Activated T-helper 17 cell treated with anti-CD3 and anti-CD28 coated beads, Interleukin-2, amount 50 U/mL, for 72 hours (primary cell): Measurements from ENCODE around the gene RDH13. TPM values are rescaled to one million over a fixed set of nuclear protein-coding genes. Genes with fewer than 3 reads are reported as not detected.
A peak's percentile ranks its signal among the peaks of the same experiment; 100 is the strongest.
"Not testable (repeated sequence)": the region's sequence is repeated elsewhere in the genome, so short reads cannot be mapped to it uniquely, and the experiment has no call there.

Source experiments
- ATAC-seq: fragments of 150-1000 bp; cut with Tn5 transposase; replicated peaks from 2 replicates; pipeline ENCODE4 v1.10.0; 2021; ENCODE audit warnings: mild to moderate bottlenecking, moderate library complexity
- H3K27ac Mint-ChIP-seq: one replicate; pipeline ENCODE4 v1.8.0; 2022; ENCODE audit warnings: mixed read lengths
- H3K27me3 Mint-ChIP-seq: one replicate; pipeline ENCODE4 v1.8.0; 2022; ENCODE audit warnings: mixed read lengths
- H3K36me3 Mint-ChIP-seq: one replicate; pipeline ENCODE4 v1.8.0; 2022; ENCODE audit warnings: low read depth, mild to moderate bottlenecking, mixed read lengths
- H3K4me1 Mint-ChIP-seq: one replicate; pipeline ENCODE4 v1.8.0; 2022; ENCODE audit warnings: mixed read lengths
- H3K4me3 Mint-ChIP-seq: one replicate; pipeline ENCODE4 v1.8.0; 2022; ENCODE audit warnings: mild to moderate bottlenecking, mixed read lengths
- H3K9me3 Mint-ChIP-seq: one replicate; pipeline ENCODE4 v1.8.0; 2022; ENCODE audit warnings: mixed read lengths
- total RNA-seq, 2 donors: library from RNA; stranded (reverse); gene quantifications; one replicate each; pipeline ENCODE4 v1.2.3, GENCODE V29; 2022

RDH13 gene
- total RNA-seq, 2 donors from 2014 or later = 20.4 to 25.0 TPM

DNA sequence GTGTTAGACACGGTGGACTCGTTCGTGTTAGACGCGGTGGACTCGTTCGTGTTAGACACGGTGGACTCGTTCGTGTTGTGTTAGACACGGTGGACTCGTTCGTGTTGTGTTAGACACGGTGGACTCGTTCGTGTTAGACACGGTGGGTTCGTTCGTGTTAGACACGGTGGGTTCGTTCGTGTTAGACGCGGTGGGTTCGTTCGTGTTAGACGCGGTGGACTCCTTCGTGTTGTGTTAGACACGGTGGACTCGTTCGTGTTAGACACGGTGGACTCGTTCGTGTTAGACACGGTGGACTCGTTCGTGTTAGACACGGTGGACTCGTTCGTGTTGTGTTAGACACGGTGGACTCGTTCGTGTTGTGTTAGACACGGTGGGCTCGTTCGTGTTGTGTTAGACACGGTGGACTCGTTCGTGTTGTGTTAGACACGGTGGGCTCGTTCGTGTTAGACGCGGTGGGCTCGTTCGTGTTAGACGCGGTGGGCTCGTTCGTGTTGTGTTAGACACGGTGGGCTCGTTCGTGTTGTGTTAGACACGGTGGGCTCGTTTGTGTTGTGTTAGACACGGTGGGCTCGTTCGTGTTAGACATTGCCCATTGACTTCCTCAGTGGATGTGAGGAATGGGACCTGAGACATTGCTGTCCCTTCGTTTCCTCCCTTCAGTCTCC, 29.8 kb downstream of the RDH13 start:
- H3K36me3 Mint-ChIP-seq, H3K9me3 Mint-ChIP-seq, ATAC-seq, H3K27ac Mint-ChIP-seq, H3K27me3 Mint-ChIP-seq, H3K4me1 Mint-ChIP-seq, H3K4me3 Mint-ChIP-seq: not testable (repeated sequence)

- Mint-ChIP-seq H3K4me3 (no peak overlapping the region), H3K36me3 (no peaks in the 10 kb centered on the region), H3K9me3 (no peaks in the 10 kb centered on the region), H3K27ac (no peak overlapping the region), H3K4me1 (peaks cover 5% of the 10 kb centered on the region), H3K27me3 (no peaks in the 10 kb centered on the region)
- ATAC-seq = no peak
Measured at GRCh38 chr19:55032170-55032800, 30.7 kb downstream of the RDH13 start.

- Mint-ChIP-seq H3K36me3 (no peaks in the 10 kb centered on the region), H3K27ac (no peak overlapping the region), H3K9me3 (peaks cover 3% of the 10 kb centered on the region), H3K4me1 (peaks cover 7% of the 10 kb centered on the region), H3K27me3 (no peaks in the 10 kb centered on the region), H3K4me3 (no peak overlapping the region)
- no peak for ATAC-seq
Measured at GRCh38 chr19:55031178-55031577, 31.8 kb downstream of the RDH13 start.

DNA sequence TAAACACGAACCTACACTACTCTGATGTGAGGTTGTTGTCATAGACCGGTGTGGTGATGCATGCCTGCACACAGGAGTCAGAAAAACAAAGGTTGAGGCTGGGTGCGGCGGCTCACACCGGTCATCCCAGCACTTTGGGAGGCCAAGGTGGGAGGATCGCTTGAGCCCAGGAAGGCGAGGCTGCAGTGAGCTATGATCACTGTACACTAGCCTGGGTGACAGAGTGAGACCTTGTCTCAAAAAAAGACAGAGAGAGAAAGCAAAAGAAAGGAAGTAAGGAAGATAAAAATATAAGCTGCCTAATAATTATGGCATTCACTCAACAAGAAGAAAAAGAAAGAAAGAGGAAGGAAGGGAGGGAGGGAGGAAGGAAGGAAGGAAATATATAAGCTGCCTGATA, 34.2 kb downstream of the RDH13 start:
- Mint-ChIP-seq H3K27me3 (no peaks in the 10 kb centered on the region), H3K27ac (no peak overlapping the region), H3K9me3 (peaks cover 9% of the 10 kb centered on the region), H3K36me3 (no peaks in the 10 kb centered on the region), H3K4me1 (peaks cover 9% of the 10 kb centered on the region), H3K4me3 (no peak overlapping the region)
- ATAC-seq = no peak

DNA sequence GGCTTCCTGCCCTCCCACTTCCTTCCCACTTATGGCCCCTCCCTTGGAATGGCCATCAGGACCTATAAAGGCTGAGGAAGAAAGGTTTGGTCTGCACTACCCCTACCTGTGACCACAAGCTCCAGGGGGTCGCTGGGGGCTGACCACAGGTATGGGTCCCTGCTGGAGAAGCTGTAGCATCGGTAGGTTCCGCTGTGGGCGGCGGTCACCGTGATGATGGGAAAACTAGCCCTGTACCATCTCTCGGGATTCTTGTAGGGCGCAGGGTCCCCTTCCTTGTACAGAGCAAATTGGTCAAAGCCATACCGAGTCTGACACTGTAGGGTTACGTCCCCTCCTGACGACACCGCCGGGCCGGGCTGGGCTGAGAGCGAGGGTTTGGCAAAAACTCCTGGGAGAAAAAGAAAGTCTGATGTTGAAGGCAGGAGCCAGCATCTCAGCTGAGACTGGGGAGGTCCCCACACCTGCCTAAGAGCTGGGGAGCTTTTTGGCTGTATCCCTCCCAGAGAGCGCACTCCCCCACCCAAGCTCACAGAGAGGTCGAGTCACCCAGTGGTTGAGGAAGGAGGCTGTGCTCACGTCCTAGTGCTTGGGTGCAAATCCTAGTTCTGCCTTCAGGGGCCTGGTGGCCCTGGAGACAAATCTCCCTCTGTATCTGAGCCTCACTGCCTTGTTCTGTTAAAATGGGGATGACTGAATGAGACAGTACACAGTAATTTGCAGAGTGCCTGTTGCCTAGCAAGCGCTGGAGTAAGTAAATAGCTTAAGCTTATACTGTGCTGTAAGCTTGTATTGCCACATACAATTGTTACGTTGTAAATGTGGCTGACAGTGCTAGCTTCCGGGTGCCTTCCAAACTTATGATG, 35.2 kb downstream of the RDH13 start:
- ATAC-seq = no peak
- no peak overlapping the region for H3K4me3 Mint-ChIP-seq
- H3K9me3 Mint-ChIP-seq = peaks cover 9% of the 10 kb centered on the region
- no peak overlapping the region for H3K27ac Mint-ChIP-seq
- H3K4me1 Mint-ChIP-seq = peaks cover 9% of the 10 kb centered on the region
- H3K27me3 Mint-ChIP-seq = no peaks in the 10 kb centered on the region
- no peaks in the 10 kb centered on the region for H3K36me3 Mint-ChIP-seq

- H3K4me1 Mint-ChIP-seq, H3K36me3 Mint-ChIP-seq, H3K9me3 Mint-ChIP-seq, H3K4me3 Mint-ChIP-seq, H3K27me3 Mint-ChIP-seq, ATAC-seq, H3K27ac Mint-ChIP-seq: not testable (repeated sequence)
Measured at GRCh38 chr19:55027140-55027471, 35.8 kb downstream of the RDH13 start.

- Mint-ChIP-seq H3K27me3 (no peaks in the 10 kb centered on the region), H3K36me3 (peaks cover 10% of the 10 kb centered on the region), H3K27ac (no peak overlapping the region), H3K4me3 (no peak overlapping the region), H3K4me1 (peaks cover 4% of the 10 kb centered on the region), H3K9me3 (peaks cover 9% of the 10 kb centered on the region)
- no peak for ATAC-seq
Measured at GRCh38 chr19:55024111-55024510, 38.8 kb downstream of the RDH13 start.

GRCh38 chr19:55020351-55020750, 42.6 kb downstream of the RDH13 start:
- not testable (repeated sequence) for ATAC-seq, H3K27me3 Mint-ChIP-seq, H3K4me1 Mint-ChIP-seq, H3K4me3 Mint-ChIP-seq, H3K27ac Mint-ChIP-seq, H3K9me3 Mint-ChIP-seq
- H3K36me3 Mint-ChIP-seq = peaks cover 16% of the 10 kb centered on the region

GRCh38 chr19:55018633-55019032, 44.3 kb downstream of the RDH13 start:
- no peak for ATAC-seq
- peaks cover 25% of the 10 kb centered on the region for H3K36me3 Mint-ChIP-seq
- no peaks in the 10 kb centered on the region for H3K4me1 Mint-ChIP-seq
- no peaks in the 10 kb centered on the region for H3K27me3 Mint-ChIP-seq
- H3K4me3 Mint-ChIP-seq = no peak overlapping the region
- no peak overlapping the region for H3K27ac Mint-ChIP-seq
- H3K9me3 Mint-ChIP-seq = no peaks in the 10 kb centered on the region

DNA sequence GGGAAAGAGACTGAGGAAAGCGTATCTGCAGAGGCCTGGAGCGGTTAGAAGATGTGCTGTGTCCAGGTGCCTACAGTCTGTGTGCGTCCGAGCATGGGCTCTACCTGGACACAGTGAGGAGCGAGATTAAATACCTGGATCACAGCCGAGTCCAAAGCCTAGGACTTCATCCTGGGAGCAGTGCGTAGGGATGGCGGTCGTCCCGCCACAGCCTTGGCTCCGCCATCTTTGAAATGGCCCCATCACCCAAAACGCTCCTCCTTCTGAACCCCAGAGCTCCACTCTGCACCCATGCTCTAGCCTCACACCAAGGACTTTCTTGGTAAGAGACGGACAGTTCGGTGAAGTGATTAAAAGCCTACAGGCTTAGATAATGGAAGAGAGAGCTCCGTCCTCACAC, 44.7 kb downstream of the RDH13 start:
- no peak overlapping the region for H3K4me3 Mint-ChIP-seq
- H3K27ac Mint-ChIP-seq = no peak overlapping the region
- peaks cover 25% of the 10 kb centered on the region for H3K36me3 Mint-ChIP-seq
- H3K9me3 Mint-ChIP-seq = no peaks in the 10 kb centered on the region
- ATAC-seq = no peak
- no peaks in the 10 kb centered on the region for H3K4me1 Mint-ChIP-seq
- no peaks in the 10 kb centered on the region for H3K27me3 Mint-ChIP-seq

DNA sequence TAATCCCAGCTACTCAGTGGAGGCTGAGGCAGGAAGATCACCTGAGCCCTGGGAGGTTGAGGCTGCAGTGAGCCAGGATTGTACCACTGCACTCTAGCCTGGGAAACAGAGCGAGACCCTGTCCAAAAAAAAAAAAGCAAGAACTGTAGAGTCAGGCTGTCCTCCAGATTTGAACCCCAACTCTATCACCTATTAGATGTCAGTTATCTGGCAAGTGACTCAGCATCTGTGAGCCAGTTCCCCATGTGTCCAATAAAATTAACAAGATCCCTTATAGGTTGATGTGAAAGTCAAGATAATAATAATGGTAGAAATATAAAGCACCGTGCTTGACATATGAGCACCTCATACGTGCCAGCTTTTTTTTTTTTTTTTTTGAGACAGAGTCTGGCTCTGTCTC, 46.9 kb downstream of the RDH13 start:
- peaks cover under 1% of the 10 kb centered on the region for H3K4me1 Mint-ChIP-seq
- no peak overlapping the region for H3K4me3 Mint-ChIP-seq
- no peak overlapping the region for H3K27ac Mint-ChIP-seq
- peaks cover 1% of the 10 kb centered on the region for H3K9me3 Mint-ChIP-seq
- no peak for ATAC-seq
- peaks cover 15% of the 10 kb centered on the region for H3K36me3 Mint-ChIP-seq
- no peaks in the 10 kb centered on the region for H3K27me3 Mint-ChIP-seq

DNA sequence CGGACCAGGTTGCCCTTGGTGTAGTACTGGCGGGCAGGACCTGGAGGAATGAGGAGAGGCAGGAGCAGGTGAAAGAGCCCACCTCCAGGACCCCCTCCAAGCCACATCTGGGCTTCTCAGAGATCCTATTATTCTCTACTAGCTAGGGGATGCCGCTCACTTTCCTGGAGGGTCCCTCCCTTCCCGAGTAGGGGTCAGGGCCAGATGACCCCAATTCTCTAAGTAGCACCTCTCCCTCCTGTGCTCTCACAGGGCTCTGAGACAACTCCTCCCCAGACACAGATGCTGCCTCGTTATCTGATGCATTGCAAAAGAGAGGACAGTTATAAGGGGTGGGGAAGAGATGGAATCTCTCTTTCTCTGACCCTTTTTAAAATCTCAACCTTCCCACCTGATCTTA, 47.8 kb downstream of the RDH13 start:
- H3K27ac Mint-ChIP-seq = peak overlapping the region; percentile 65
- no peaks in the 10 kb centered on the region for H3K27me3 Mint-ChIP-seq
- peaks cover 6% of the 10 kb centered on the region for H3K4me1 Mint-ChIP-seq
- peak; percentile 5 for ATAC-seq
- peaks cover 15% of the 10 kb centered on the region for H3K36me3 Mint-ChIP-seq
- H3K4me3 Mint-ChIP-seq = peak overlapping the region; percentile 60
- H3K9me3 Mint-ChIP-seq = peaks cover 6% of the 10 kb centered on the region

DNA sequence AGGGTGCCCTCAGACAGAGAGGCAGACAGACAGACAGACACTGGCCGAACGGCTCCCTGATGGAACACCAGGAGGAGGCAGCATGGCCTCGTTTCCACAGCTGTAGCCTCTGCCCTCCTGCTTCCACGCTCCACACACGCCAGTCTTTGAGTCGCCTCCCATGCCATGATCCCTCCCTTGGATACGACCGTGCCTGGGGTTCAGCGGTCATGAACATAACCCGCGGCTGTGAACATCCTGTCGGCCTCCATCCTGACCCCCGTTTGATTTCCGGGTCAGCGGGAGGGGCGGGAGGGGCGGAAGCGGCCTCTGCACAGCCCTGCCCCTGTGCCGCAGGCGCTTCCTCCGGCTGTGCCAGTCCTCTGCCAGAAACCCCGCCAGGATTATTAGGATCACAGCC, 48.2 kb downstream of the RDH13 start:
- H3K4me1 Mint-ChIP-seq = peaks cover 6% of the 10 kb centered on the region
- H3K4me3 Mint-ChIP-seq = peak overlapping the region; percentile 60
- peak; percentile 84 for ATAC-seq
- peaks cover 6% of the 10 kb centered on the region for H3K9me3 Mint-ChIP-seq
- H3K36me3 Mint-ChIP-seq = peaks cover 16% of the 10 kb centered on the region
- H3K27ac Mint-ChIP-seq = peak overlapping the region; percentile 65
- H3K27me3 Mint-ChIP-seq = no peaks in the 10 kb centered on the region

DNA sequence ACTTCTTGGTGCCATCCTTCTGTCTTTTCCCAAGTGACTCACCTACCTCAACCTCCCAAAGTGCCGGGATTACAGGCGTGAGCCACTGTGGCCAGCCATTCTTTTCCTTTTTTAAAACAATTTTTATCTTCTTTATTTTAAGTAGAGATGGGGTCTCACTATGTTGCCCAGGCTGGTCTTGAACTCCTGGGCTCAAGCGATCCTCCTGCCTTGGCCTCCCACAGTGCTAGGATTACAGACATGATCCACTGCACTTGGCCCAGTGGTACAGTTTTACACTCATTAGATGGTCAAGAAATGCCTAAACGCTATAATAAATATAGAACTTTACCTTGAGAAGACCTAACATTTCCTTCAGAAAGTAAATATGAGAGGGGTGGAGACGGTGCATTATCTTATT, 49.4 kb downstream of the RDH13 start:
- H3K4me1 Mint-ChIP-seq = peaks cover 17% of the 10 kb centered on the region
- no peak overlapping the region for H3K4me3 Mint-ChIP-seq
- peaks cover 15% of the 10 kb centered on the region for H3K9me3 Mint-ChIP-seq
- H3K36me3 Mint-ChIP-seq = peaks cover 27% of the 10 kb centered on the region
- no peak overlapping the region for H3K27ac Mint-ChIP-seq
- H3K27me3 Mint-ChIP-seq = no peaks in the 10 kb centered on the region
- no peak for ATAC-seq

DNA sequence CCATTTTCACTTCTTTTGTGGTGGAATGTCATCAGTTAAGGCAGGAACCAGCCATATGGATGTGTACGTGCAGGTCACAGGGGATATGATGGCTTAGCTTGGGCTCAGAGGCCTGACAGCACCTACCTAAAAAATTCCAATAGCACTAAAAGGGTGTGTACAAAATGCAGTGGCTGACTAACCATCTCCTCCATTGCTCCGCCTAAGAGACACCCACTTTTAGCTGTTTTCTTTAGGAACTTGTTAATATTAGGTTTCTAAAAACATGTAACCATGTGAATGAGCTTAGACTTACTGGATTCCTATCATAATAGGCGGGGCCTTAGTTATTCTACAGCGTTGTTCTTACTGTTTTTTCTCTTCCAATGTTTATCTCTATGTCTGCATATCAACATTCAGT, 50.6 kb downstream of the RDH13 start:
- Mint-ChIP-seq H3K27me3 (no peaks in the 10 kb centered on the region), H3K4me1 (peaks cover 30% of the 10 kb centered on the region), H3K27ac (no peak overlapping the region), H3K36me3 (peaks cover 25% of the 10 kb centered on the region), H3K4me3 (no peak overlapping the region), H3K9me3 (peaks cover 20% of the 10 kb centered on the region)
- no peak for ATAC-seq
